Ishikawa (cell line): ENCODE results near the gene MRPL41.

Experiments used
- CREB1 ChIP-seq: IDR thresholded peaks from 2 replicates; pipeline ENCODE4 v1.6.1; 2012; ENCODE audit warnings: low read depth
- EGR1 ChIP-seq: IDR thresholded peaks from 2 replicates; pipeline ENCODE4 v1.6.1; 2012
- EP300 ChIP-seq: IDR thresholded peaks from 2 replicates; pipeline ENCODE4 v1.6.1; 2012; ENCODE audit warnings: borderline replicate concordance
- FOXM1 ChIP-seq: IDR thresholded peaks from 2 replicates; pipeline ENCODE4 v1.6.1; 2012; ENCODE audit warnings: low read depth, borderline replicate concordance
- NFIC ChIP-seq: IDR thresholded peaks from 2 replicates; pipeline ENCODE4 v1.6.1; 2012
- RAD21 ChIP-seq: IDR thresholded peaks from 2 replicates; pipeline ENCODE4 v1.6.1; 2012; ENCODE audit warnings: low read depth
- TCF12 ChIP-seq: IDR thresholded peaks from 2 replicates; pipeline ENCODE4 v1.6.1; 2012; ENCODE audit warnings: low read depth
- YY1 ChIP-seq: IDR thresholded peaks from 2 replicates; pipeline ENCODE4 v1.6.1; 2012; ENCODE audit warnings: low read depth
- TF ChIP-seq, protein P1 (sequence below): IDR thresholded peaks from 2 replicates; pipeline ENCODE4 v1.6.1; 2012; ENCODE audit warnings: low read depth, mild to moderate bottlenecking
- TF ChIP-seq, protein P2 (sequence below): IDR thresholded peaks from 2 replicates; pipeline ENCODE4 v1.6.1; 2012

DNA sequence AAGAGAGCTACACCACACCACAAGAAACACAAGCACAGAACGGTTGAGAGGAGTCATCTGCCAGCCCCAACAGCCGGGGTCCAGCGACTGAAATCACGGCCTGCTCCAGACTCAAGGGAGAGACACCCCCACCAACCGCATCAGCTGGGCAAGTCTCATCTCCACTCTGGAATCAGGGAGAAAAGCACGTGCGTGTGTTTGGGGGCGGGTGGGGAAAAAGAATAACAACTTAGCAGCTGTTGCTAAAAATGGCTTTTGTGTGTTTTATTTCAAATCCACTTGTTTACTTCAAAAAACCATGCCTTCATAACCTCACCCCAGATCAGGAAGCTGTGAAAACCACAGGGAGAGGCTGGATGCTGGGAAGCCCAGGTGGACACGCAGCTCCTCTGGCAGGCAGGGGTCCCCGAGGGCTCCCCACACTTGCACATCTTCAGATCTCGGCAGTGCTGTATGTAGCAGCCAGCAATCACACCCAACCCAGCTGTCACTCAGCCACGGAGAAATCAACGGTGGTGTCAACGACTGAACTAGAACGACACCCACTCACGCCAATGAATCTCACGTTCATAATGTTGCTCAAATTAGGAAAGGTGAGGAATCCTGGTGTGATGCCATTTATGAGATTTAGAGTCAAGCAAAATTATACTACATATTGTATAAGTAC is 20.4 kb upstream of the MRPL41 start:
- TF ChIP-seq NFIC (no peak), CREB1 (no peak), EGR1 (no peak), FOXM1 (no peak), YY1 (no peak), EP300 (no peak), TCF12 (no peak), RAD21 (no peak)
- TF ChIP-seq, protein P1, sequence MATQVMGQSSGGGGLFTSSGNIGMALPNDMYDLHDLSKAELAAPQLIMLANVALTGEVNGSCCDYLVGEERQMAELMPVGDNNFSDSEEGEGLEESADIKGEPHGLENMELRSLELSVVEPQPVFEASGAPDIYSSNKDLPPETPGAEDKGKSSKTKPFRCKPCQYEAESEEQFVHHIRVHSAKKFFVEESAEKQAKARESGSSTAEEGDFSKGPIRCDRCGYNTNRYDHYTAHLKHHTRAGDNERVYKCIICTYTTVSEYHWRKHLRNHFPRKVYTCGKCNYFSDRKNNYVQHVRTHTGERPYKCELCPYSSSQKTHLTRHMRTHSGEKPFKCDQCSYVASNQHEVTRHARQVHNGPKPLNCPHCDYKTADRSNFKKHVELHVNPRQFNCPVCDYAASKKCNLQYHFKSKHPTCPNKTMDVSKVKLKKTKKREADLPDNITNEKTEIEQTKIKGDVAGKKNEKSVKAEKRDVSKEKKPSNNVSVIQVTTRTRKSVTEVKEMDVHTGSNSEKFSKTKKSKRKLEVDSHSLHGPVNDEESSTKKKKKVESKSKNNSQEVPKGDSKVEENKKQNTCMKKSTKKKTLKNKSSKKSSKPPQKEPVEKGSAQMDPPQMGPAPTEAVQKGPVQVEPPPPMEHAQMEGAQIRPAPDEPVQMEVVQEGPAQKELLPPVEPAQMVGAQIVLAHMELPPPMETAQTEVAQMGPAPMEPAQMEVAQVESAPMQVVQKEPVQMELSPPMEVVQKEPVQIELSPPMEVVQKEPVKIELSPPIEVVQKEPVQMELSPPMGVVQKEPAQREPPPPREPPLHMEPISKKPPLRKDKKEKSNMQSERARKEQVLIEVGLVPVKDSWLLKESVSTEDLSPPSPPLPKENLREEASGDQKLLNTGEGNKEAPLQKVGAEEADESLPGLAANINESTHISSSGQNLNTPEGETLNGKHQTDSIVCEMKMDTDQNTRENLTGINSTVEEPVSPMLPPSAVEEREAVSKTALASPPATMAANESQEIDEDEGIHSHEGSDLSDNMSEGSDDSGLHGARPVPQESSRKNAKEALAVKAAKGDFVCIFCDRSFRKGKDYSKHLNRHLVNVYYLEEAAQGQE: no peak
- TF ChIP-seq, protein P2, sequence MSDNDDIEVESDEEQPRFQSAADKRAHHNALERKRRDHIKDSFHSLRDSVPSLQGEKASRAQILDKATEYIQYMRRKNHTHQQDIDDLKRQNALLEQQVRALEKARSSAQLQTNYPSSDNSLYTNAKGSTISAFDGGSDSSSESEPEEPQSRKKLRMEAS: no peak
